ENCODE measurements around the gene ZNF605. TPM values are rescaled to one million over a fixed set of nuclear protein-coding genes. Genes with fewer than 3 reads are reported as not detected.

Gene ZNF605
- 3.7 and 5.1 TPM in 2 replicates for total RNA-seq

GRCh38 chr12:132956011-132956788 lies at the start of gene ZNF605:
ZNF605 (minus strand) TSS chr12:132956306; CDS start chr12:132945635, 10,671 bp downstream.

GRCh38 chr12:132986001-132986884 lies 30.1 kb upstream of the ZNF605 start, which contains the start of gene ZNF26:
ZNF26 (plus strand) TSS chr12:132986367; CDS start chr12:132986841, 474 bp downstream.

GRCh38 chr12:132887513-132888351 lies 68.4 kb downstream of the ZNF605 start, which contains the start of gene CHFR:
CHFR (minus strand) TSS chr12:132887605; CDS start chr12:132887328, 277 bp downstream.

Other genes with a start within 250 kb of the ZNF605 start
- gene PGAM5, start 245.5 kb downstream of the ZNF605 start, total RNA-seq: 33.0 and 67.1 TPM in 2 replicates
- 69.8 and 86.2 TPM in 2 replicates for gene ANKLE2, start 194.5 kb downstream of the ZNF605 start, total RNA-seq
- 49.3 and 62.2 TPM in 2 replicates for gene GOLGA3, start 127.4 kb downstream of the ZNF605 start, total RNA-seq
- gene CHFR, start 68.7 kb downstream of the ZNF605 start, total RNA-seq: 31.0 and 44.1 TPM in 2 replicates
- gene ZNF26, start 30.1 kb upstream of the ZNF605 start, total RNA-seq: 4.1 and 4.9 TPM in 2 replicates
- 6.0 and 15.6 TPM in 2 replicates for gene ZNF84, start 81.2 kb upstream of the ZNF605 start, total RNA-seq
- gene ZNF140, start 124.6 kb upstream of the ZNF605 start, total RNA-seq: 6.5 and 11.9 TPM in 2 replicates
- gene ZNF891, start 174.0 kb upstream of the ZNF605 start, total RNA-seq: 0.33 and 0.63 TPM in 2 replicates
- gene ZNF10, start 174.3 kb upstream of the ZNF605 start, total RNA-seq: 2.8 and 7.9 TPM in 2 replicates
- gene ZNF268, start 225.2 kb upstream of the ZNF605 start, total RNA-seq: 5.7 and 16.4 TPM in 2 replicates

Data from mesangial cell (primary cell).